ENCODE results near the gene PSORS1C1.

GRCh38 chr6:31086788-31087440, 27.7 kb upstream of the PSORS1C1 start:
- TF ChIP-seq CTCF (IDR thresholded peaks at IDR 0.05 in 4 of 5, conservative IDR thresholded peaks at IDR 0.05 in 1 of 5): no peak
- no peak for TF ChIP-seq POLR2A (IDR thresholded peaks at IDR 0.05)

Measured in gastrocnemius medialis (tissue), 4 donors.